Thymus (tissue), 11 donors: ENCODE data around the gene C5AR1. TPM values are rescaled to one million over a fixed set of nuclear protein-coding genes. Genes with fewer than 3 reads are reported as not detected.

ENCODE experiments used
- DNase-seq, 9 donors: peaks; one replicate each; pipeline ENCODE4 v3.0.0-alpha.2; 2013; ENCODE audit warnings: low spot score in 9 of 9, low read depth in 6 of 9, missing footprints in 1 of 9
- H3K27ac ChIP-seq, 2 donors: one replicate each; pipeline ENCODE4 v1.5.1; 2013; ENCODE audit warnings: control low read depth in 1 of 2, low read depth in 1 of 2, low read length in 1 of 2, mild to moderate bottlenecking in 1 of 2, moderate library complexity in 1 of 2
- H3K27me3 ChIP-seq, 2 donors: one replicate each; pipeline ENCODE4 v1.5.1; 2013; ENCODE audit warnings: low read length in 1 of 2; ENCODE audit not compliant: control insufficient read depth in 2 of 2, insufficient read depth in 1 of 2
- H3K36me3 ChIP-seq, 2 donors: one replicate each; pipeline ENCODE4 v1.5.1; 2013; ENCODE audit warnings: low read length in 1 of 2, mild to moderate bottlenecking in 1 of 2, moderate library complexity in 1 of 2; ENCODE audit not compliant: control insufficient read depth in 2 of 2, insufficient read depth in 2 of 2
- H3K4me1 ChIP-seq, 2 donors: one replicate each; pipeline ENCODE4 v1.5.1; 2013; ENCODE audit warnings: low read length in 2 of 2; ENCODE audit not compliant: control insufficient read depth in 2 of 2, insufficient read depth in 2 of 2
- H3K4me3 ChIP-seq, 2 donors: one replicate each; pipeline ENCODE4 v1.5.1; 2013; ENCODE audit warnings: low read length in 2 of 2, control low read depth in 1 of 2, mild to moderate bottlenecking in 1 of 2
- H3K9me3 ChIP-seq, 2 donors: one replicate each; pipeline ENCODE4 v1.5.1; 2013; ENCODE audit warnings: low read length in 1 of 2, mild to moderate bottlenecking in 1 of 2; ENCODE audit not compliant: control insufficient read depth in 2 of 2, insufficient read depth in 1 of 2
- WGBS: extraction: QIAGEN DNeasy Blood & Tissue Kit; methylation state at CpG from one replicate; pipeline ENCODE4 v1.1.7; 2013; 5-methylcytosine and 5-hydroxymethylcytosine counted together
- polyA plus RNA-seq: library from polyadenylated mRNA; stranded (reverse); fragments of 200-250 nt; gene quantifications from one replicate; pipeline ENCODE4 v1.2.3, GENCODE V29; 2013
- total RNA-seq: library from RNA; stranded (reverse); fragments of 120-200 nt; gene quantifications from one replicate; pipeline ENCODE4 v1.2.4, GENCODE V29; 2013
- donor health status: healthy.

C5AR1 gene
- total and polyA plus RNA-seq, 2 donors, result 2.2 to 17.8 TPM

DNA sequence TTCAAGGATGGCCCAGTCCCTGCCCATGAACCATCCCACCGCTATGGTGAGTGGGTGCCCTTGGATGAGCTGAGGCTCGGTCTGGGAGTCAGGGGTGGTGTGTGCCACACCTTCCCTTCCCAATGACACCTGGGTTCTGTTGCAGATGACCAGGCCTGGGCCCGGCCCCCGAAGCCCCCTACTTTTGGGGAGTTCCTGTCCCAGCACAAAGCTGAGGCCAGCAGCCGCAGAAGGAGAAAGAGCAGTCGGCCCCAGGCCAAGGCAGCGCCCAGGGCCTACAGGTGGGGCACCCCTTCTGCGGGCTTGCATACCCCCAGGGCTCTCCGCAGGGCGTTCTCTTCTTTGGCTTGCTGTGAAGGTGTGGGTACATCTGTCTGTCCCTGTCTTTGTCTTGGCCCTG lies 39.3 kb upstream of the C5AR1 start:
- Histone ChIP-seq H3K9me3 (no peaks in the 10 kb centered on the region), H3K4me1 (peaks cover 14 to 16% of the 10 kb centered on the region in 2 donors), H3K27ac (no peak overlapping the region), H3K27me3 (peaks cover 0 to 3% of the 10 kb centered on the region in 2 donors), H3K36me3 (peaks cover 32 to 41% of the 10 kb centered on the region in 2 donors), H3K4me3 (no peak overlapping the region)
- WGBS, result 98% methylated on average over 10 of the region's 10 CpGs
- no peak for DNase-seq

DNA sequence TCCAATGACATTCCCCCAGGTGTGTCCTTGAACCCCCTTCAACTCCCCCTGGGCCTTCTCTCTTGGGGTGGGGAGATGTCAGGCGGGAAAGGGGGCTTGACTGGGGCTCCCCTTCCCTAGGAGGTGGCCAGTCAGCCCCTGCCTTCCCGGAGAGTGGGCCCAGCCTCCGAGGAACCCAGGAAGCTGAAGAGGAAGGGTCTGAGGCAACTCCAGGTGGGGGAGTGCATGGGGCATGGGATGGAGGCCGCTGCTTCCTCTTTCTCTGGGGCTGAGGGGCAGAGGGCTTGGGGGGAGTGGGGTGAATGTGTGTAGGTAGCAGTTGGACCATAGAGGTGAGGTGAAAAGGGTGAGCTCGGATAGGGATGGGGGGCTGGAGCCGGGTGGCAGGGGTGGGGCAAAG lies 37.7 kb upstream of the C5AR1 start:
- H3K27me3 ChIP-seq, result peaks cover 0 to 4% of the 10 kb centered on the region in 2 donors
- H3K4me3 ChIP-seq, result no peak overlapping the region
- peaks cover 27 to 30% of the 10 kb centered on the region in 2 donors for H3K36me3 ChIP-seq
- no peak overlapping the region for H3K27ac ChIP-seq
- H3K4me1 ChIP-seq, result peaks cover 17 to 25% of the 10 kb centered on the region in 2 donors
- no peak for DNase-seq
- H3K9me3 ChIP-seq, result no peaks in the 10 kb centered on the region
- 84% methylated on average over 6 of the region's 6 CpGs for WGBS

DNA sequence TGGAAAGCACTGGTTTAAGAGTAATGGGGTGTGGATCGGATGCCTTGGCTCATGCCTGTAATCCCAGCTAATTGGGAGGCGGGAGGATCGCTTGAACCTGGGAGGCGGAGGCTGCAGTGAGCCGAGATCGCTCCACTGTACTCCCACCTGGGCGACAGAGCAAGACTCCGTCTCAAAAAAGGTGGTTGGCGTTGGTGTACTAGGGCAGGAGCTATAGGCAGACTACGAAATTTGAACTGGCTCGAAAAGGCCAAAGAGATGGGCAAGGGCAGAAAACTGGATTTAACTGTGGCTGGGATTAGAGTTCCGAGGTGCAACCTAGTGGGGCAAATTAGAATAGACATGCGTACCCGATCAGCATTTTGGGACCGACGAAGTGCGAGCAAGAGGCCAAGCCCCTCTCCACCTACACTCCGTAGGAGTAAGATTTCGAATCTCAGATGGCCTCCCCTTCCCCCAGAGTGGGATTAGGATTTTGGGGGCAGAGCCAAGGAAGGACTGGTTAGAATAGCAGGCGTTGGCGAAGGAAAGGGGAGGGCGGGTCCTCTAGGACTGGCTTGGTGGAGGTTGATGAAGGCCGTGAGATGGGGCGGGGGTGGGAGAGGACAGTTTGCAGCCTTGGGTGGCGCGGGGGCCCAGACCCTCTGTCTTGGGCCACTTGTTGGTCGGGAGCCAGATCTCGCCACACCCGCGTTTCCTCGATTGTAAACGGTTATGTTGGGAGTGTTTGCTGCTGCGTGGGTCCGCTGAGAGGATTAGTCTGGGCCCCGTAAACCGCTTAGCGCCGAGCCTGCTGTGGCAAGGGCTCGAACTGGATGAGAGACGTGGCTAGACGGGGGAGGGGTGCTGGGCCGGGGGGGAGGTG lies 37.0 kb upstream of the C5AR1 start:
- peaks cover 0 to 4% of the 10 kb centered on the region in 2 donors for H3K27me3 ChIP-seq
- peak overlapping the region; percentile 69 to 99 for H3K27ac ChIP-seq
- no peaks in the 10 kb centered on the region for H3K9me3 ChIP-seq
- no peak for DNase-seq
- peak overlapping the region; percentile 64 to 81 for H3K4me3 ChIP-seq
- WGBS, result 44% methylated on average over 42 of the region's 42 CpGs
- peaks cover 23 to 27% of the 10 kb centered on the region in 2 donors for H3K36me3 ChIP-seq
- H3K4me1 ChIP-seq, result peaks cover 17 to 25% of the 10 kb centered on the region in 2 donors

DNA sequence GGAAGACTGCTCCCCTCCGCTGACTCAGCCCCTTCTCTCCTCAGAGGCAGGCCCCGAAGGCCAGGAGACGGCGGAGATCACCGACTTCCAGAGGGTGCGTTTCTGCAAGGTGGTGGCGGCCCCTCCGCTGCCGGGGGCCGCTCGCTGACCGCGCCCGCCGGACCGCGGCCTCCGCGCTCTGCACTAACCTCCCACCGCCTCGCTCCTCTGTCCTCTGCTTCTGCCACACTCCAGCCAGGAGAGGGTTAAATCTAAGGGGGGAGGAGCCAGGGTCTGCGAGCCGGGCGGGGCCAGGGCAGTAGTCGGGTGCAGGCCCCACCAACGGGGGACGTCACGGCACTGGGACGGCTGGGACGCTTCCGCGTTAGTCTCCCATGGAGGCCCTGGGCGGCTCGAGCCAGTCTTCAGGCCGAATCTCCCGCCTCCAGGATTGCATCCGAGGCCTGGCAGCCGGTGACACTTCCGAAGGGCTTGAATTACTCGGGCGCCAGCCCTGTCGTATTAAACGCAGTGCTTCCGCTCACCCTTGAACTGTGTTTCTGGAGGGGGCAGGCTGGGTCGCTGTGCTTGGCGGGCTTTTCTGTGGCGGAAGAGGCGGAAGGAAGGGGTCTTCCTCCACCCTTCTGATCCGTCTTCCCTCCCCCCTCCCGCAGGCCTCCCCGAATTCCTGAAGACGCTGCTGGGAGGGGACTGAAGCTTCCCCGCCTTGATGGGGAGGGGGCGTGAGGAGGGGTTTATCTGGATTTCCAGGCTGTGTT lies 36.2 kb upstream of the C5AR1 start:
- H3K36me3 ChIP-seq, result peaks cover 20 to 22% of the 10 kb centered on the region in 2 donors
- WGBS, result under 1% methylated on average over 54 of the region's 54 CpGs
- DNase-seq, result peak; percentile 74 to 93 (median 85)
- peak overlapping the region; percentile 64 to 81 for H3K4me3 ChIP-seq
- no peaks in the 10 kb centered on the region for H3K9me3 ChIP-seq
- H3K27ac ChIP-seq, result peak overlapping the region; percentile 99
- H3K27me3 ChIP-seq, result peaks cover 0 to 4% of the 10 kb centered on the region in 2 donors
- peaks cover 17 to 25% of the 10 kb centered on the region in 2 donors for H3K4me1 ChIP-seq

DNA sequence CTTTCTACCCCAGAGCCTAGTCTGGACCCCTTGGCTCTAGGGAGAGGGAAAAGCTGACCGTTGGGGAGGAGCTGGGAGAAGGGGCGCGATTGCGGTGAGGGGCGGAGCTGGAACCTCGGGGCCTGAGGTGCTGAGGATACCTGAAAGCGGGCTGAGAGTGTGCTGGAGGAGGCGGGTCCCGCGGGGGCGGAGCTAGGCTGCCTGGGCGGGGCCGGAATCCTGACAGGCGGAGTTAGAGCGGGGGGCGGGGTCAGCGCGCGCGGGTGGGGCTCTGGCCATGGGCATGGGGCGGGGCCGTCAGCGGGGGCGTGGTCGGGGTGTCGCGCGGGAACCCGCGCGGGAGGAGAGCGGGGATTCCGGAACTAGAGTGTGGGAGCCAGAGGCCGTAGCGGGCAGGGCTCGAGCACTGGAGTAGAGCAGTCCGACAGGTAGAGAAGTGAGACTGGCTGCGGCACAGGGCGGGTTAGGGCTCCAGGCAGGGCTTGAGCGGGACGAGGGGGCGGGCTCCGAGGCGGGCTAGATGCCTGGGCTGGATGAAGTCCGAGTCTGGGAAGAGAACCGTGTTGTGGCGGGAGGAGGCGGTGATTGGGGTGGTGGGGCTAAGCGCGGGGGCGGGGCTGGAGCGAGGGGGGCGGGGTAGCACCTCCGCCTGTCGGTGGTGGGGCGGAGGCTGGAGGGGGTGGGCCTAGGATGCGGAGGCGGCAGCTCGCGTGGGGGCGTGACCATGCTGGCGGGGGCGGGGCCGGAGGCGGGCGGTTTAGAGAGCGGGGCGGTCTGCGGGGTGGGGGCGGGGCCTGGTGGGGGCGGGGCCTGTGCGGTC lies 35.4 kb upstream of the C5AR1 start, which contains the start of gene INAFM1:
Gene INAFM1 (plus strand): TSS at position 815 of the 820 bp plus-strand sequence. CDS start 35 bp downstream, outside the sequence.
- Histone ChIP-seq H3K9me3 (no peaks in the 10 kb centered on the region), H3K4me3 (peak within 1 kb of the TSS; percentile 64 to 81), H3K36me3 (peaks cover 19 to 22% of the 10 kb centered on the region in 2 donors), H3K27me3 (peaks cover 0 to 4% of the 10 kb centered on the region in 2 donors), H3K4me1 (peaks cover 17 to 25% of the 10 kb centered on the region in 2 donors), H3K27ac (peak within 1 kb of the TSS; percentile 99)
- under 1% methylated on average over 72 of the region's 72 CpGs for WGBS
- DNase-seq, result peak; percentile 77 to 95 (median 87)

DNA sequence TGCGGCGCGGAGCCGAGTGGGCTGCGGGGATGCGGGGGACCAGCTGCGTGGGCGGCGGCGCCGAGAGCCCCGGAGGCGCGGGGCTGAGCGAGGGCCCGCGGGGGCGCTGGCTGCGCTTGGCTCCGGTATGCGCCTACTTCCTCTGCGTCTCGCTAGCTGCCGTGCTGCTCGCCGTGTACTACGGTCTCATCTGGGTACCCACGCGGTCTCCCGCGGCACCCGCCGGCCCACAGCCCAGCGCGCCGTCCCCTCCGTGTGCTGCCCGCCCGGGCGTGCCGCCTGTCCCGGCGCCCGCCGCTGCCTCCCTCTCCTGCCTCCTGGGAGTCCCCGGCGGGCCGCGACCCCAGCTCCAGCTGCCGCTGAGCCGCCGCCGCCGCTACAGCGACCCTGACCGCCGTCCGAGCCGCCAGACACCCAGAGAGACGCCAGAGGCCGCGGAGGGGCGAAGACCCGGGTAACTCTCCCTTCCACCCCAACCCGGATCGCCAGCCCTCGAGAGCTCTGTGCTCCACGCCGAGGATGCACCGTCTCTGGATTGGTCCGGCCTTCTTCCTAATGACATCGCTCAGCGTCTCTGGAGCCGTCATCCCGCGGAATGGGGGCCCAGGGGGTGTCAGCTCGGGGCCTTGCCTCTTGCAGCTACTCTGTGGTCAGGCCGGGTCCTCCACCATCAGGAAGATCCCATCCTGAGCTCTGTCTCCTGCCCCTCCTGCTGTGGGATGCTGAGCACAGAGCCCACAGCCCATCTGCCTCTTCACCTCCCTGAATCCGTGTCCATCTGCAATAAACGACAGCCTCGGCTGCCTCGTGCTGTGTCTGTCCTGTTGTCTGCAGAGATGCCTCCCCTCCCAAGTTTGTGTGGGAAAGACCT lies 34.5 kb upstream of the C5AR1 start:
- Histone ChIP-seq H3K36me3 (peaks cover 16 to 19% of the 10 kb centered on the region in 2 donors), H3K27me3 (peaks cover 0 to 4% of the 10 kb centered on the region in 2 donors), H3K9me3 (no peaks in the 10 kb centered on the region), H3K4me3 (peak overlapping the region; percentile 26 to 64), H3K4me1 (peaks cover 17 to 25% of the 10 kb centered on the region in 2 donors), H3K27ac (peak overlapping the region in 1 of 2 donors; percentile 67)
- WGBS, result 12% methylated on average over 82 of the region's 82 CpGs
- no peak for DNase-seq

DNA sequence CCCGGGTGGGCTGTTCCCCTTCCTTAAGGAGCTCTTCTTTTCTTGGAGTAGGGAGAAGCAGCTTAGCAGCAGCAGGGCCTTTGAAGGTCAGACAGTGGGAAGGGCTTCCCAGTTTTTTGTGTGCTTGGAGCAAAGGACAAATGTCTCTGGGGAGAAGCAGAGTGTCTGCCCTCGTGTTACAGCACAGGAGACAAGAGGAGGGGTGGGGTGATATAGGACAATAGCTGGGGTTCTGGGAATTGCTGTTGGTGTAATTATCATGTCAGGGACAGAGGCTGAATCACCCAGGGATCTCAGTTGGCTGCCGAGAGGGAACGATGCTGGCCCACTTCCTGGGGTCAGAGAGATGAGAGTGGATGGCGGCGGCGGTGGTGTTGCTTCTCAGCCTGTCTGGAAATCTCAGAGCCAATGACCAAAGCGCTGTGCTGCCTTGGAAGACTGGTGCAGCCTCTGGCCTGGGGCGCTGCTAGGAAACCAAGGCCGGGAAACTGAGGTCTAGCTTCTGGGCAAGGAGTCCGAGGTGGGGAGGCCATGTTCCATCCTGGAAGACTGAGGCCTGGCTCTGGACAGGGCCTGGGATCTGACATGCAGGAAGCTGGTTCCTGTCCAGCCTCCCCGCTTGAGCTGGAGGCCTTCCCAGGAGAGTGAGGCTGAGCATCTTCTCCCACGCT lies 33.7 kb upstream of the C5AR1 start:
- H3K27ac ChIP-seq, result no peak overlapping the region
- no peaks in the 10 kb centered on the region for H3K9me3 ChIP-seq
- H3K4me3 ChIP-seq, result no peak overlapping the region
- H3K4me1 ChIP-seq, result peaks cover 17 to 25% of the 10 kb centered on the region in 2 donors
- H3K27me3 ChIP-seq, result peaks cover 0 to 4% of the 10 kb centered on the region in 2 donors
- DNase-seq, result no peak
- H3K36me3 ChIP-seq, result peaks cover 8 to 11% of the 10 kb centered on the region in 2 donors
- WGBS, result 97% methylated on average over 13 of the region's 13 CpGs
